Measurements from ENCODE around the gene IP6K2.
A peak's percentile ranks its signal among the peaks of the same experiment; 100 is the strongest.

Gene IP6K2

GRCh38 chr3:48688737-48689075 is 28.3 kb downstream of the IP6K2 start:
- DNase-seq (ENCODE audit: low read depth in 3 of 3), result no peak

GRCh38 chr3:48688032-48688736 is 28.8 kb downstream of the IP6K2 start:
- DNase-seq (ENCODE audit: low read depth in 3 of 3), result no peak

GRCh38 chr3:48687220-48687678 is 29.8 kb downstream of the IP6K2 start:
- DNase-seq (ENCODE audit: low read depth in 3 of 3), result no peak

- no peak for DNase-seq (ENCODE audit: low read depth in 3 of 3)
These were observed 30.3 kb downstream of the IP6K2 start for GRCh38 chr3:48686538-48687219.

- DNase-seq (ENCODE audit: low read depth in 3 of 3), result peak; percentile 79 to 90 (median 87)
These were observed 31.2 kb downstream of the IP6K2 start, which contains the start of gene NCKIPSD for GRCh38 chr3:48685603-48686511. Gene NCKIPSD, minus strand, starts transcription at chr3:48685915. Its CDS starts 108 bp downstream, at chr3:48685807.

- DNase-seq (ENCODE audit: low read depth in 3 of 3), result no peak
These were observed 31.8 kb downstream of the IP6K2 start for GRCh38 chr3:48685293-48685602.

- no peak for DNase-seq (ENCODE audit: low read depth in 3 of 3)
These were observed 32.4 kb downstream of the IP6K2 start for GRCh38 chr3:48684480-48685143.

GRCh38 chr3:48684054-48684349 is 33.0 kb downstream of the IP6K2 start:
- no peak for DNase-seq (ENCODE audit: low read depth in 3 of 3)

GRCh38 chr3:48682786-48683185 is 34.2 kb downstream of the IP6K2 start:
- no peak for DNase-seq (ENCODE audit: low read depth in 3 of 3)

GRCh38 chr3:48681974-48682610 is 34.9 kb downstream of the IP6K2 start:
- no peak for DNase-seq (ENCODE audit: low read depth in 3 of 3)

- no peak for DNase-seq (ENCODE audit: low read depth in 3 of 3)
These were observed 35.5 kb downstream of the IP6K2 start for GRCh38 chr3:48681541-48681880.

- no peak for DNase-seq (ENCODE audit: low read depth in 3 of 3)
These were observed 36.0 kb downstream of the IP6K2 start for GRCh38 chr3:48680811-48681540.

GRCh38 chr3:48679411-48680391 is 37.3 kb downstream of the IP6K2 start:
- DNase-seq (ENCODE audit: low read depth in 3 of 3), result no peak

GRCh38 chr3:48678566-48679380 is 38.2 kb downstream of the IP6K2 start:
- no peak for DNase-seq (ENCODE audit: low read depth in 3 of 3)

- DNase-seq (ENCODE audit: low read depth in 3 of 3), result no peak
These were observed 39.0 kb downstream of the IP6K2 start for GRCh38 chr3:48678056-48678455.

- no peak for DNase-seq (ENCODE audit: low read depth in 3 of 3)
These were observed 42.5 kb downstream of the IP6K2 start for GRCh38 chr3:48674505-48674904.

- no peak for DNase-seq (ENCODE audit: low read depth in 3 of 3)
These were observed 44.5 kb downstream of the IP6K2 start for GRCh38 chr3:48672522-48672921.

- DNase-seq (ENCODE audit: low read depth in 3 of 3), result no peak
These were observed 52.1 kb downstream of the IP6K2 start for GRCh38 chr3:48664929-48665328.

- no peak for DNase-seq (ENCODE audit: low read depth in 3 of 3)
These were observed 52.7 kb downstream of the IP6K2 start for GRCh38 chr3:48664313-48664644.
